ENCODE results near the gene ITPK1. TPM values are rescaled to one million over a fixed set of nuclear protein-coding genes. Genes with fewer than 3 reads are reported as not detected.

Gene ITPK1
- total RNA-seq, 1 donor from 2014 or later: 43.0 TPM

- H3K4me1 Mint-ChIP-seq: peaks cover 13% of the 10 kb centered on the region
Measured at GRCh38 chr14:93023802-93024434, 91.8 kb downstream of the ITPK1 start.

GRCh38 chr14:93023039-93023438, 92.7 kb downstream of the ITPK1 start:
- ChIA-PET CTCF (interaction anchor here (0.9 to 1.0 kb wide), 2 partner anchors 12 to 91 kb away, joined by 3 read pairs; no protein-coding TSS in a partner anchor), POLR2A (no interaction called here)
- TF ChIP-seq CTCF (IDR thresholded peaks at IDR 0.05): no peak
- Mint-ChIP-seq H3K9me3 (no peaks in the 10 kb centered on the region), H3K4me1 (peaks cover 4% of the 10 kb centered on the region), H3K36me3 (ENCODE audit: low read depth) (peaks cover 6% of the 10 kb centered on the region), H3K27me3 (no peaks in the 10 kb centered on the region), H3K4me3 (no peak overlapping the region), H3K27ac (no peak overlapping the region)
- ATAC-seq (ENCODE audit: low read depth) (no peak), DNase-seq (no peak)
- intact Hi-C loops (cut with micrococcal nuclease): no loop called here

More at GRCh38 chr14:93023802-93024434, 91.8 kb downstream of the ITPK1 start:
- no peak for TF ChIP-seq CTCF (IDR thresholded peaks at IDR 0.05)
- Mint-ChIP-seq H3K9me3 (no peaks in the 10 kb centered on the region), H3K27ac (no peak overlapping the region), H3K4me3 (no peak overlapping the region), H3K27me3 (no peaks in the 10 kb centered on the region), H3K36me3 (ENCODE audit: low read depth) (peaks cover 6% of the 10 kb centered on the region)
- POLR2A ChIA-PET: no interaction called here
- no peak for DNase-seq
- no peak for ATAC-seq (ENCODE audit: low read depth)
- intact Hi-C loops (cut with micrococcal nuclease): no loop called here
- CTCF ChIA-PET: interaction anchor here (0.9 kb wide), 1 partner anchor 90 kb away, joined by 3 read pairs; no protein-coding TSS in a partner anchor

GRCh38 chr14:93019970-93020369, 95.8 kb downstream of the ITPK1 start:
- Mint-ChIP-seq H3K4me3 (no peak overlapping the region), H3K27me3 (no peaks in the 10 kb centered on the region), H3K27ac (no peak overlapping the region), H3K9me3 (no peaks in the 10 kb centered on the region), H3K36me3 (ENCODE audit: low read depth) (peaks cover 19% of the 10 kb centered on the region), H3K4me1 (peaks cover 2% of the 10 kb centered on the region)
- ChIA-PET POLR2A (no interaction called here), CTCF (no interaction called here)
- no peak for ATAC-seq (ENCODE audit: low read depth)
- DNase-seq: no peak
- intact Hi-C loops (cut with micrococcal nuclease): no loop called here
- no peak for TF ChIP-seq CTCF (IDR thresholded peaks at IDR 0.05)

GRCh38 chr14:93019367-93019843, 96.3 kb downstream of the ITPK1 start:
- ChIA-PET POLR2A (no interaction called here), CTCF (no interaction called here)
- no peaks in the 10 kb centered on the region for H3K9me3 Mint-ChIP-seq
- ATAC-seq (ENCODE audit: low read depth) (no peak), DNase-seq (no peak)
- intact Hi-C loops (cut with micrococcal nuclease): no loop called here
- no peak for TF ChIP-seq CTCF (IDR thresholded peaks at IDR 0.05)
- no peaks in the 10 kb centered on the region for H3K27me3 Mint-ChIP-seq
- H3K4me3 Mint-ChIP-seq: no peak overlapping the region
- no peak overlapping the region for H3K27ac Mint-ChIP-seq
- peaks cover 4% of the 10 kb centered on the region for H3K4me1 Mint-ChIP-seq
- peaks cover 25% of the 10 kb centered on the region for H3K36me3 Mint-ChIP-seq (ENCODE audit: low read depth)

GRCh38 chr14:93018366-93018765, 97.4 kb downstream of the ITPK1 start:
- no peaks in the 10 kb centered on the region for H3K9me3 Mint-ChIP-seq
- ChIA-PET POLR2A (no interaction called here), CTCF (no interaction called here)
- DNase-seq: no peak
- intact Hi-C loops (cut with micrococcal nuclease): no loop called here
- H3K36me3 Mint-ChIP-seq (ENCODE audit: low read depth): peaks cover 25% of the 10 kb centered on the region
- TF ChIP-seq CTCF (IDR thresholded peaks at IDR 0.05): no peak
- ATAC-seq (ENCODE audit: low read depth): no peak
- no peak overlapping the region for H3K4me3 Mint-ChIP-seq
- H3K27ac Mint-ChIP-seq: no peak overlapping the region
- no peaks in the 10 kb centered on the region for H3K27me3 Mint-ChIP-seq
- peaks cover 13% of the 10 kb centered on the region for H3K4me1 Mint-ChIP-seq

Data from activated B cell treated with CpG ODN at 0.5 μM for 24 hours (primary cell).